Glutamatergic neuron (in vitro differentiated cells): ENCODE data around the gene CPNE7. TPM values are rescaled to one million over a fixed set of nuclear protein-coding genes. Genes with fewer than 3 reads are reported as not detected.

ENCODE experiments used
- DNase-seq: peaks from one replicate; pipeline ENCODE4 v3.0.0; 2022
- H3K27ac Mint-ChIP-seq: one replicate; pipeline ENCODE4 v1.8.0; 2020; ENCODE audit warnings: mild to moderate bottlenecking, mixed read lengths, inconsistent platforms; ENCODE audit not compliant: unreplicated experiment
- H3K27me3 Mint-ChIP-seq: one replicate; pipeline ENCODE4 v1.8.0; 2020; ENCODE audit warnings: mild to moderate bottlenecking, moderate library complexity, mixed read lengths, inconsistent platforms; ENCODE audit not compliant: unreplicated experiment
- H3K36me3 Mint-ChIP-seq: one replicate; pipeline ENCODE4 v1.8.0; 2020; ENCODE audit warnings: mild to moderate bottlenecking, mixed read lengths, inconsistent platforms; ENCODE audit not compliant: unreplicated experiment
- H3K4me1 Mint-ChIP-seq: one replicate; pipeline ENCODE4 v1.8.0; 2020; ENCODE audit warnings: mild to moderate bottlenecking, low read depth, mixed read lengths, inconsistent platforms; ENCODE audit not compliant: unreplicated experiment
- H3K4me3 Mint-ChIP-seq: one replicate; pipeline ENCODE4 v1.8.0; 2020; ENCODE audit warnings: mild to moderate bottlenecking, mixed read lengths, inconsistent platforms; ENCODE audit not compliant: unreplicated experiment
- H3K9me3 Mint-ChIP-seq: one replicate; pipeline ENCODE4 v1.8.0; 2020; ENCODE audit warnings: mild to moderate bottlenecking, moderate library complexity, mixed read lengths, inconsistent platforms; ENCODE audit not compliant: unreplicated experiment
- total RNA-seq: library from RNA; stranded (reverse); fragmentation: NEBNext Ultra II Directional; extraction: Animal tissue kit (Norgen Biotek cat#: 25700); gene quantifications from one replicate; pipeline ENCODE4 v1.2.1, GENCODE V29; 2021; ENCODE audit not compliant: unreplicated experiment
- TF ChIP-seq, protein P1 (sequence below): fragments of 200-600 bp; sonication (generic); IDR thresholded peaks from one replicate; pipeline ENCODE4 v1.5.0; 2021; ENCODE audit not compliant: partially characterized antibody, unreplicated experiment

The CPNE7 gene
- total RNA-seq, 1 donor from 2014 or later = 17.8 TPM

DNA sequence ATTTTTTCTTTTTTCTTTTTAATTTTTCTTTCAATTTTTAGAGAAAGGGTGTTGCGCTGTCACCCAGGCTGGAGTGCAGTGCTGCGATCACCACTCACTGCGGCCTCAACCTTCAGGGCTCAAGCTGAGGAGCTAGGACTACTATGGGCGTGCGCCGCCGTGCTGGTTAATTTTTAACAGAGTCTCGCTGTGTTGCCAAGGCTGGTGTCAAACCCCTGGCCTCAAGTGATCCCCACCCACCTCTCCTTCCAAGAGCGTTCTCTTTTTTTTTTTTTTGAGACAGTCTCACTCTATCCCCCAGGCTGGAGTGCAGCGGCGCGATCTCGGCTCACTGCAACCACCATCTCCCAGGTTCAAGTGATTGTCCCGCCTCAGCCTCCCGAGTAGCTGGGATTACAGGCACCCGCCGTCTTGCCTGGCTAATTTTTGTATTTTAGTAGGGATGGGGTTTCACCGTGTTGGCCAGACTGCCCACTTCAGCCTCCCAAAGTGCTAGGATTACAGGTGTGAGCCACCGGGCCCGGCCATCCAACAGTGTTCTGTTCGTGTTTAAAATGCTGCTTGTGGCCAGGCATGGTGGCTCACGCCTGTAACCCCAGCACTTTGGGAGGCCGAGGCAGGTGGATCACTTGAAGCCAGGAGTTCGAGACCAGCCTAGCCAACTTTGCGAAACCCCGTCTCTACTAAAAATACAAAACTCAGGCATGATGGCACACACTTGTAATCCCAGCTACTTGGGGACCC, 29.6 kb upstream of the CPNE7 start:
- H3K36me3 Mint-ChIP-seq = no peaks in the 10 kb centered on the region

DNA sequence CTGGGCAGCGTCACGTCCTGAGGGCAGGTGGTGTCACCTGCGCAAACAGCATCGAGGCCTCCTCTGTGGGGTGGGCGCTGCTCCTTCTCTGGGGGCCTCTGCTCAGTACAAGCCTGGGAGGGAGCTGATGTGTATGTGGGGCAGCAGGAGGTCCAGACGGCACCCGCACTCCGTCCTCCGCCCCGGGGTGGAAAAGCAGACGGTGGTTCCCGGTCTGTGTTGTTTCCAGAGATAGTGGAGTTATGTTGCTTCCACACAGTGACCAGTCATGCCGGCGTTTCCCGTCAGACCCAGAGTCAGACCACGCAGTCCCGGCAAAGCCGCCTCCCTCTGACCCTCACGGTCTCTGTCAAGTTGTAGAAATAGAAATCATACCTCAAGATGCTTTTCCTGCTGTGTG, 28.8 kb upstream of the CPNE7 start:
- no peak overlapping the region for H3K4me3 Mint-ChIP-seq
- H3K4me1 Mint-ChIP-seq = no peaks in the 10 kb centered on the region
- H3K27me3 Mint-ChIP-seq = peaks cover 1% of the 10 kb centered on the region
- no peaks in the 10 kb centered on the region for H3K36me3 Mint-ChIP-seq
- no peak for DNase-seq
- peaks cover 6% of the 10 kb centered on the region for H3K9me3 Mint-ChIP-seq
- H3K27ac Mint-ChIP-seq = no peak overlapping the region
- TF ChIP-seq, protein P1, sequence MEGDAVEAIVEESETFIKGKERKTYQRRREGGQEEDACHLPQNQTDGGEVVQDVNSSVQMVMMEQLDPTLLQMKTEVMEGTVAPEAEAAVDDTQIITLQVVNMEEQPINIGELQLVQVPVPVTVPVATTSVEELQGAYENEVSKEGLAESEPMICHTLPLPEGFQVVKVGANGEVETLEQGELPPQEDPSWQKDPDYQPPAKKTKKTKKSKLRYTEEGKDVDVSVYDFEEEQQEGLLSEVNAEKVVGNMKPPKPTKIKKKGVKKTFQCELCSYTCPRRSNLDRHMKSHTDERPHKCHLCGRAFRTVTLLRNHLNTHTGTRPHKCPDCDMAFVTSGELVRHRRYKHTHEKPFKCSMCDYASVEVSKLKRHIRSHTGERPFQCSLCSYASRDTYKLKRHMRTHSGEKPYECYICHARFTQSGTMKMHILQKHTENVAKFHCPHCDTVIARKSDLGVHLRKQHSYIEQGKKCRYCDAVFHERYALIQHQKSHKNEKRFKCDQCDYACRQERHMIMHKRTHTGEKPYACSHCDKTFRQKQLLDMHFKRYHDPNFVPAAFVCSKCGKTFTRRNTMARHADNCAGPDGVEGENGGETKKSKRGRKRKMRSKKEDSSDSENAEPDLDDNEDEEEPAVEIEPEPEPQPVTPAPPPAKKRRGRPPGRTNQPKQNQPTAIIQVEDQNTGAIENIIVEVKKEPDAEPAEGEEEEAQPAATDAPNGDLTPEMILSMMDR = no peak

More for the DNA sequence above, 29.6 kb upstream of the CPNE7 start:
- Mint-ChIP-seq H3K9me3 (peaks cover 3% of the 10 kb centered on the region), H3K4me3 (no peak overlapping the region), H3K27me3 (peaks cover 5% of the 10 kb centered on the region), H3K27ac (no peak overlapping the region), H3K4me1 (no peaks in the 10 kb centered on the region)
- TF ChIP-seq, protein P1 = no peak
- no peak for DNase-seq

DNA sequence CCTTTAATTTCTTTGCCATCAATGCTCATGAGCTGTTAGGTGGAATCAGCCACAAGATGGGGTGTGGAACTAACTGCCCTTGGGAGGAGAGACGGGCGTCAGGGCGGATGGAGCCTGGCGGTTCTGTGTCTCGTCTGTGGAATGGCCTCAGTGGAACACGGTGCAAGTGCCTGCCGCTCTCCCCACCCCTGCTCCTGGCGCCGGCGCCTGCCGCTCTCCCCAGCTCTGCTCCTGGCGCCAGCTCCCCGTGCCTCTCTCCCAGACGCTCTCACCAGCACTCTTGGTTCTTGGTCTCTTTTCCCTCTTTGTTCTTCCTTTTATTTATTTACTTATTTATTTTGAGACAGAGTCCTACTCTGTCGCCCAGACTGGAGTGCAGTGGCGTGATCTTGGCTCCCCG, 28.3 kb upstream of the CPNE7 start:
- no peak overlapping the region for H3K27ac Mint-ChIP-seq
- H3K4me1 Mint-ChIP-seq = no peaks in the 10 kb centered on the region
- H3K27me3 Mint-ChIP-seq = peaks cover 1% of the 10 kb centered on the region
- TF ChIP-seq, protein P1 = no peak
- H3K36me3 Mint-ChIP-seq = no peaks in the 10 kb centered on the region
- DNase-seq = no peak
- peaks cover 6% of the 10 kb centered on the region for H3K9me3 Mint-ChIP-seq
- H3K4me3 Mint-ChIP-seq = no peak overlapping the region

DNA sequence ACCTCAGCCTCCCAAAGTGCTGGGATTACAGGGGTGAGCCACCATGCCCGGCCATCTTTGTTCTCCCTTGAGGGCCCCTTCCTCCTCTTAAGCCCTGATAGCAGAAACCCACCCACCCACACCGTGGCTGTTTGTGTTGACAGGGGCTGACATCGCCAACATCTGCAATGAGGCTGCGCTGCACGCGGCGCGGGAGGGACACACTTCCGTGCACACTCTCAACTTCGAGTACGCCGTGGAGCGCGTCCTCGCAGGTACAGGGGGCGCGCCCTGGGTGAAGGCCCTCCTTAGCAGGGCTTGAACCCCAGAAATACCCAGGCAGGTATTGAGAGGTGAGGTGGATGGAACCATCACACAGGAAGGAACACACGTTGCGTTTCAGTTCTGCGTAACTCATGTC, 27.7 kb upstream of the CPNE7 start:
- Mint-ChIP-seq H3K4me1 (peaks cover 3% of the 10 kb centered on the region), H3K36me3 (no peaks in the 10 kb centered on the region), H3K9me3 (peaks cover 6% of the 10 kb centered on the region), H3K4me3 (no peak overlapping the region), H3K27ac (no peak overlapping the region), H3K27me3 (peaks cover 1% of the 10 kb centered on the region)
- TF ChIP-seq, protein P1 = no peak
- DNase-seq = no peak

DNA sequence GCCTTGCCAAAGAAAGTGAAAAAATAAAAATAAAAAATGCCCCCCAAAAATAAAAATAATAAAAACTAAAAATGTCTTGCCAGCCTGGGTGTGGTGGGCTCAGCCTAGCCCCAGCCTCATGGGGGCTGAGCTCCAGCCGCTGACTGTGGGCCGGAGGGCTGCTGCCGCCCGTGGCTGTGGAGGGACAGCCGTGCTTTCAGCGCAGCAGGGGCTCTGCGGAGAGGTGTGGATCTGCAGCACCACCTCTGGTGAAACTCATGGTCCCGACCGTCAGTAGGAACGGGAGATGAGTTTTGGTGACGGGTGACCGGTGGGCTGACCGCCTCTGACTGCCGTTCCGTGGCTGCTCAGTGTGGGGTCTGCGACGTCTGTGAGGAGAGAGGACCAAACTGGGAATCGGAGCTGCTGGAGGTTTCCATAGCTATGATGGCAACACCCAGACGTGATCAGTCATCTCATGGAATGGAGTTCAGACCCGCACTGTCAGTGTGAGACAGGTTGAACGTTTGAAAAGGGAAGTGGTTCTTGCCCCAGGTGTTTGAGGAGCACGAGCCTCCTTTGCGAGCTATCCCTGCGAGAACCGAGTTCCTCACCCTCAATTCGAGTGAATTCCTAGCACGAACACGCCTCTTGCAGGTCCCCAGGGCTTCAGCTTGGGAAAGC, 27.1 kb upstream of the CPNE7 start:
- Mint-ChIP-seq H3K27me3 (peaks cover 1% of the 10 kb centered on the region), H3K4me1 (peaks cover 6% of the 10 kb centered on the region), H3K9me3 (peaks cover 6% of the 10 kb centered on the region), H3K4me3 (no peak overlapping the region), H3K27ac (no peak overlapping the region), H3K36me3 (no peaks in the 10 kb centered on the region)
- TF ChIP-seq, protein P1 = no peak
- no peak for DNase-seq
